ENCODE data around the gene LAMC3. TPM values are rescaled to one million over a fixed set of nuclear protein-coding genes. Genes with fewer than 3 reads are reported as not detected.

The LAMC3 gene
- polyA plus RNA-seq, 1 of the 3 experiments (the other 2 are of a cell fraction) = 0.07 TPM

DNA sequence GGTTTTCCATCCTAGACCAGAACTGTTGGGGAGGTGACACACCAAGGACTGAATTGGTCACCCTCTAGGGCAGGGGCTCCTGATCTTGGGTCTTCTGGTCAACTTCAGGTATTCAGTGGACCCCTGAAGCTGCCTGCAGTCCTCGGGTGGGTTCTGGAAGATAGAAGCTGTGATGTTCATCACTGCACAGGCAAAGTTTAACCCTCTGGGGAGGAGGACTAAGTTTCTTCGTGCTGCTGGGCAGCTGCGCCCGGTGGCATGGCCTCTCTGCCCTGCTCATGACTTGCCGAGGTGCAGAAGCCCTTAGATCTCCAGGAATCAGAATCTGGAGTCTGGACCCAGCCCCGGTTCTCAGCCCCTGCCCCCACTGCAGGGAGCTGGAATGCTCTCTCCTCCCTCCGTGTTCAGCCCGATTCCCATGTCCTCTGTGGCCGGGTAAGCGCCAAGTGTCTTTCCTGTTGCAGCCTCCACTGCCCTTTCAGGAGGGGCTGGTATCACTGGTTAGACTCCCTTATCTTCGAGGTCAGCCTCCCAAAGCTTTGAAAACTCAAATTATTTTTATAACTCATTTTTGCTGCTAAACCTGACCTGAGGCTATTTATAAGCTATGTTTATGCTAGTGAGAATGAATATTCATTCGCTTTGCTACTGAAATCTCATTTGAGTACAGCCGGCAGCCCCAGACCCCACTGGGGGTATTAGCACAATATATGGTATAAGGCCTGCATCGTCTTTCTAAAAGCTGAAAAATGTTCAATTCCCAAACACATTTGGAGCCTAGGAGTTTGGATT, 1.7 kb downstream of the LAMC3 start:
- 73% methylated on average over 12 of the region's 14 CpGs for WGBS (ENCODE audit: low lambda C conversion rate)
- Histone ChIP-seq H3F3A (replicated peaks; ENCODE audit: insufficient read depth) (no peaks in the 10 kb centered on the region), H3K4me2 (no peak overlapping the region), H2AFZ (ENCODE audit: low read depth) (no peak overlapping the region), H3K36me3 (replicated peaks in 1 of 2; ENCODE audit: control insufficient read depth in 1 of 2, insufficient read depth in 2 of 2, low read length in 1 of 2) (no peaks in the 10 kb centered on the region), H3K79me2 (ENCODE audit: insufficient read depth) (no peaks in the 10 kb centered on the region), H3K4me1 (ENCODE audit: control insufficient read depth in 1 of 2, insufficient read depth in 2 of 2, low read depth in 1 of 2, low read length in 1 of 2) (no peaks in the 10 kb centered on the region; a peak in 1 of 4 replicates), H4K20me1 (ENCODE audit: insufficient read depth) (no peaks in the 10 kb centered on the region), H3K27me3 (ENCODE audit: insufficient read depth) (peaks cover 35% of the 10 kb centered on the region), H3K9ac (no peak overlapping the region), H3K27ac (ENCODE audit: low read depth in 2 of 2, low read length in 1 of 2) (no peak overlapping the region), H3K9me2 (no peaks in the 10 kb centered on the region), H3K9me3 (no peaks in the 10 kb centered on the region), H3K4me3 (ENCODE audit: low read depth in 2 of 2, low read length in 1 of 2) (no peak overlapping the region)
- TF ChIP-seq, protein P1, sequence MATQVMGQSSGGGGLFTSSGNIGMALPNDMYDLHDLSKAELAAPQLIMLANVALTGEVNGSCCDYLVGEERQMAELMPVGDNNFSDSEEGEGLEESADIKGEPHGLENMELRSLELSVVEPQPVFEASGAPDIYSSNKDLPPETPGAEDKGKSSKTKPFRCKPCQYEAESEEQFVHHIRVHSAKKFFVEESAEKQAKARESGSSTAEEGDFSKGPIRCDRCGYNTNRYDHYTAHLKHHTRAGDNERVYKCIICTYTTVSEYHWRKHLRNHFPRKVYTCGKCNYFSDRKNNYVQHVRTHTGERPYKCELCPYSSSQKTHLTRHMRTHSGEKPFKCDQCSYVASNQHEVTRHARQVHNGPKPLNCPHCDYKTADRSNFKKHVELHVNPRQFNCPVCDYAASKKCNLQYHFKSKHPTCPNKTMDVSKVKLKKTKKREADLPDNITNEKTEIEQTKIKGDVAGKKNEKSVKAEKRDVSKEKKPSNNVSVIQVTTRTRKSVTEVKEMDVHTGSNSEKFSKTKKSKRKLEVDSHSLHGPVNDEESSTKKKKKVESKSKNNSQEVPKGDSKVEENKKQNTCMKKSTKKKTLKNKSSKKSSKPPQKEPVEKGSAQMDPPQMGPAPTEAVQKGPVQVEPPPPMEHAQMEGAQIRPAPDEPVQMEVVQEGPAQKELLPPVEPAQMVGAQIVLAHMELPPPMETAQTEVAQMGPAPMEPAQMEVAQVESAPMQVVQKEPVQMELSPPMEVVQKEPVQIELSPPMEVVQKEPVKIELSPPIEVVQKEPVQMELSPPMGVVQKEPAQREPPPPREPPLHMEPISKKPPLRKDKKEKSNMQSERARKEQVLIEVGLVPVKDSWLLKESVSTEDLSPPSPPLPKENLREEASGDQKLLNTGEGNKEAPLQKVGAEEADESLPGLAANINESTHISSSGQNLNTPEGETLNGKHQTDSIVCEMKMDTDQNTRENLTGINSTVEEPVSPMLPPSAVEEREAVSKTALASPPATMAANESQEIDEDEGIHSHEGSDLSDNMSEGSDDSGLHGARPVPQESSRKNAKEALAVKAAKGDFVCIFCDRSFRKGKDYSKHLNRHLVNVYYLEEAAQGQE (IDR thresholded peaks at IDR 0.05; ENCODE audit: low read depth, low read length) = no peak
- peak; percentile 31 for DNase-seq
- CTCF ChIA-PET = interaction anchor here (1.1 to 5.0 kb wide), 7 partner anchors 12 to 77 kb away, joined by 3 to 31 read pairs (median 5); no protein-coding TSS in a partner anchor
- POLR2A ChIA-PET = interaction anchor here (0.6 kb wide), 1 partner anchor 135 kb away, joined by 3 read pairs; no protein-coding TSS in a partner anchor

DNA sequence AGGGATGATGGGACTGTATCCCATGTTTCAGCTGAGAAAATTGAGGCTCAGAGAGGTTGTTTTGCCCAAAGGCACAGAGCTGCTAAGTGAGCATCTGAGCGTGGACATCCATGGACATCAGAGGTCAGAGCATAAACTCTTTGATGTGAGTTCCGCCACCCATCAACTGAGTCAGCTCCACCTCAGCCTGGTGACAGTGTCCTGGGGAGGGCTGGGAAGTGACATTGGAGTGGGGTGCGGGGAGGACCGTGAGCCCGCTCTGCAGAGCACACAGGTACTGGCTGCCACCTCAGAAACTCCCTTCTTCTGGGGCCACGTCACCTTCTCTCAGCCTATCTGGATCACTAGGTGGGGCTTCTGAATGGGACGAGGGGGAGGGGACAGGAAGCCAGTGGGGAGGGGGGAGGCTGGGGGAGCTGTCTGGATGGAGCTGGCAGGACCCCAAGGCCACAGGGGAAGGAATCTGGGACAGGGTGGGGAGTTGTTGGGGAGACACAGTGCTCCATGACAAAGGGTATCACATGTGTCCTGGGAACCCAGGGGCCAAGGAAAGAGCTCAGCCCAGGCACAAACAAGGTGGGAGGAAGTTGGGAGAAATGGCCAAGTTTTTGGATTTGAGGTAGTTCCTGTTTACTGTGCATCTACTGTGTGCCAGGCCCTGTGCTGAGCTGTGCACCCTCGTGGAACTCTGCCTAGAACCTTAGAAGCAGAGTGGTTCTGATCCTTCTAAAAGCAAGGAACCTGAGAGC, 2.5 kb downstream of the LAMC3 start:
- Histone ChIP-seq H3K9me2 (no peaks in the 10 kb centered on the region), H3K27ac (ENCODE audit: low read depth in 2 of 2, low read length in 1 of 2) (no peak overlapping the region), H3K4me3 (ENCODE audit: low read depth in 2 of 2, low read length in 1 of 2) (no peak overlapping the region), H3K9ac (no peak overlapping the region), H3F3A (replicated peaks; ENCODE audit: insufficient read depth) (no peaks in the 10 kb centered on the region), H3K4me1 (ENCODE audit: control insufficient read depth in 1 of 2, insufficient read depth in 2 of 2, low read depth in 1 of 2, low read length in 1 of 2) (no peaks in the 10 kb centered on the region; a peak in 1 of 4 replicates), H3K27me3 (ENCODE audit: insufficient read depth) (peaks cover 34% of the 10 kb centered on the region), H3K9me3 (no peaks in the 10 kb centered on the region), H3K79me2 (ENCODE audit: insufficient read depth) (no peaks in the 10 kb centered on the region), H2AFZ (ENCODE audit: low read depth) (no peak overlapping the region), H3K36me3 (replicated peaks in 1 of 2; ENCODE audit: control insufficient read depth in 1 of 2, insufficient read depth in 2 of 2, low read length in 1 of 2) (no peaks in the 10 kb centered on the region), H4K20me1 (ENCODE audit: insufficient read depth) (no peaks in the 10 kb centered on the region), H3K4me2 (no peak overlapping the region)
- WGBS (ENCODE audit: low lambda C conversion rate) = 71% methylated on average over 6 of the region's 8 CpGs
- CTCF ChIA-PET = interaction anchor here (1.0 to 5.0 kb wide), 8 partner anchors 12 to 310 kb away, joined by 3 to 31 read pairs (median 4); no protein-coding TSS in a partner anchor
- TF ChIP-seq FOXM1 (IDR thresholded peaks at IDR 0.05; ENCODE audit: low read depth) (no peak), CHD2 (IDR thresholded peaks at IDR 0.05; ENCODE audit: low read length, partially characterized antibody) (no peak), MXI1 (IDR thresholded peaks at IDR 0.05; ENCODE audit: low read depth, low read length) (no peak), RXRA (IDR thresholded peaks at IDR 0.05; ENCODE audit: borderline replicate concordance, low read depth) (no peak), GATA2 (CRISPR knock-in tag; IDR thresholded peaks at IDR 0.05) (no peak), FOXJ3 (CRISPR knock-in tag; IDR thresholded peaks at IDR 0.05) (no peak), JUND (IDR thresholded peaks at IDR 0.05) (no peak), SIN3A (IDR thresholded peaks at IDR 0.05; ENCODE audit: borderline replicate concordance, low read depth, low read length) (no peak), RCOR1 (IDR thresholded peaks at IDR 0.05; ENCODE audit: low read length) (no peak)
- TF ChIP-seq, protein P2, sequence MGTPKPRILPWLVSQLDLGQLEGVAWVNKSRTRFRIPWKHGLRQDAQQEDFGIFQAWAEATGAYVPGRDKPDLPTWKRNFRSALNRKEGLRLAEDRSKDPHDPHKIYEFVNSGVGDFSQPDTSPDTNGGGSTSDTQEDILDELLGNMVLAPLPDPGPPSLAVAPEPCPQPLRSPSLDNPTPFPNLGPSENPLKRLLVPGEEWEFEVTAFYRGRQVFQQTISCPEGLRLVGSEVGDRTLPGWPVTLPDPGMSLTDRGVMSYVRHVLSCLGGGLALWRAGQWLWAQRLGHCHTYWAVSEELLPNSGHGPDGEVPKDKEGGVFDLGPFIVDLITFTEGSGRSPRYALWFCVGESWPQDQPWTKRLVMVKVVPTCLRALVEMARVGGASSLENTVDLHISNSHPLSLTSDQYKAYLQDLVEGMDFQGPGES (IDR thresholded peaks at IDR 0.05; ENCODE audit: low read depth, low read length) = no peak
- POLR2A ChIA-PET = interaction anchor here (0.6 kb wide), 1 partner anchor 136 kb away, joined by 3 read pairs; no protein-coding TSS in a partner anchor
- DNase-seq = peak; percentile 36

All from SK-N-SH (cell line).